GM08714 (cell line): ENCODE results near the gene AP1M1.

Source experiments
- H3K4me3 ChIP-seq: fragments of 200-500 bp; sonication (Bioruptor generic); 2 replicates; pipeline ENCODE4 v1.5.1; 2014; ENCODE audit warnings: mild to moderate bottlenecking, low read length, inconsistent platforms
- ZNF274 ChIP-seq: IDR thresholded peaks from 2 replicates; pipeline ENCODE4 v1.6.1; 2012; ENCODE audit warnings: mild to moderate bottlenecking, low read depth, low read length

Gene AP1M1

DNA sequence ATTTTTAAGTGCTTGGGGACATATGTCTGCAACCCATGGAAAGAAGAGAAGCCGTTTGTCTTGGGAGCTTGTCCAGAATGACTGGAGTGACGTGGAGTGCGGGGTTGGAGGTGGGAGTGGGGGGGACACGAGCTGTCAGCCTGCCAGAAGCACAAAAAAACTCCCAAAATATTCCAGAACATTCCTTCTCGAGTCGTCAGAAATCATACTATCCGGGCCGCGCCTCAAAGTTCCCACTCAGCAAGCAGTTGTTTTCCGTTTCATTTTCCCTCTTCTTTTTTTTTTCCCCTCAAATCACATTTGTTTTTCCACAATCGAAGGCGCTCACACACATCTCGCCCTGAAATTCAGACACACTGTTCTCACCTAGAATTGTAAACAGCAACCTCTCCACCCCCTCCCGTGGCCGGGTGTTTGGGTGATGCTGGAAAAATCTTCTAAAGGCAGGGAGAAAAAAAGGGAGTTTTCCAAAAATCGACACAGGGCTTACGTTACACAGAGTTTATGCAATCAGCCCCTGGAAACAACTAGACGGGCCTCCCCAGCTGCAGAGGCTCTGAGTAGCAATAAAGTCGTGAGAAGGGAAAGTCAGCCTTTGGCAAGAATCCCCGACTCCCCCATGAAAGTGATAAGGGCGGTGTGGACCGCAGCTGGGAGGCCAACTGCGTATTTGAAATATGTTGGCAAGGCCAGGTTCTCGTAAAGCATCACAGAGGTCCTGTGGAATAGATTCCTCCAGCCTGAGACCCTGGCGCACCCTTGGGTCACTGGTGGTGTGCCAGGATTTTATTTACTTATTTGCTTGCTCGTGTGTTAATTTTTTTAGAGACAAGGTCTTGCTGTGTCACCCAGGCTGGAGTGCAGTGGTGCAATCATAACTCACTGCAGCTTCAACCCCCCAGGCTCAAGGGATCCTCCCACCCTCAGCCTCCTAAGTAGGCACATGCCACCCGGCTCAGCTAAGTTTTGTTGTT, 95.7 kb downstream of the AP1M1 start:
- no peak overlapping the region for H3K4me3 ChIP-seq

GRCh38 chr19:16295057-16295456, 97.3 kb downstream of the AP1M1 start:
- H3K4me3 ChIP-seq, result no peak overlapping the region
- TF ChIP-seq ZNF274, result no peak

More for the DNA sequence above, 95.7 kb downstream of the AP1M1 start:
- no peak for TF ChIP-seq ZNF274
